CD4-positive, alpha-beta T cell (primary cell): Measurements from ENCODE around the gene AUTS2. TPM values are rescaled to one million over a fixed set of nuclear protein-coding genes. Genes with fewer than 3 reads are reported as not detected.

Source experiments
- ATAC-seq: fragments of 200-7000 bp; cut with Tn5 transposase; one replicate; pipeline ENCODE4 v1.10.0; 2022; ENCODE audit warnings: mild to moderate bottlenecking; ENCODE audit not compliant: poor library complexity
- CTCF ChIA-PET: fragments of 350-600 bp; sonication (Branson Sonifier 250); formaldehyde crosslinking; loops from one replicate; lab custom pipeline; 2021; ENCODE audit warnings: antibody characterized with exemption, inconsistent platforms; lab: Charles Lee
- POLR2A ChIA-PET: fragments of 350-600 bp; sonication (Branson Sonifier 250); formaldehyde crosslinking; loops from one replicate; lab custom pipeline; 2021; ENCODE audit warnings: antibody characterized with exemption, inconsistent platforms; lab: Charles Lee
- DNase-seq, 14 experiments: peaks; one replicate each; pipeline ENCODE4 v3.0.0-alpha.2; 2013 to 2020; ENCODE audit warnings: mixed read lengths in 2 of 14
- H3K27ac ChIP-seq, 2 donors: one replicate each; pipeline versions ENCODE4 v1.5.1 to v1.7.0; 2013; ENCODE audit warnings: low read length in 2 of 2, low read depth in 1 of 2, mild to moderate bottlenecking in 1 of 2
- H3K27me3 ChIP-seq, 2 experiments: 1 replicate in 1 of 2; 2 replicates in 1 of 2; pipeline versions ENCODE4 v1.6.1 to v1.7.0; 2013; ENCODE audit warnings: low read length in 2 of 2, control low read depth in 1 of 2, mild to moderate bottlenecking in 1 of 2, moderate library complexity in 1 of 2; ENCODE audit not compliant: insufficient read depth in 2 of 2, control insufficient read depth in 1 of 2
- H3K36me3 ChIP-seq: one replicate; pipeline ENCODE4 v1.6.1; 2013; ENCODE audit warnings: low read length, control low read depth; ENCODE audit not compliant: insufficient read depth
- H3K4me1 ChIP-seq: one replicate; pipeline ENCODE4 v1.6.1; 2013; ENCODE audit warnings: low read length, control low read depth; ENCODE audit not compliant: insufficient read depth
- H3K4me3 ChIP-seq: one replicate; pipeline ENCODE4 v1.5.1; 2013; ENCODE audit warnings: mild to moderate bottlenecking, low read length, moderate library complexity
- H3K9me3 ChIP-seq, 2 experiments: 1 replicate in 1 of 2; 2 replicates in 1 of 2; pipeline versions ENCODE4 v1.6.1 to v1.7.0; 2013; ENCODE audit warnings: low read length in 2 of 2, mild to moderate bottlenecking in 2 of 2, control low read depth in 1 of 2, moderate library complexity in 1 of 2; ENCODE audit not compliant: control insufficient read depth in 1 of 2, insufficient read depth in 1 of 2
- H3K27ac Mint-ChIP-seq: one replicate; pipeline ENCODE4 v1.8.0; 2020; ENCODE audit warnings: mixed read lengths
- H3K27me3 Mint-ChIP-seq: one replicate; pipeline ENCODE4 v1.8.0; 2021; ENCODE audit warnings: mixed read lengths
- H3K36me3 Mint-ChIP-seq: one replicate; pipeline ENCODE4 v1.8.0; 2021; ENCODE audit warnings: low read depth, mixed read lengths
- H3K4me1 Mint-ChIP-seq: one replicate; pipeline ENCODE4 v1.8.0; 2021; ENCODE audit warnings: low read depth, mixed read lengths
- H3K4me3 Mint-ChIP-seq: one replicate; pipeline ENCODE4 v1.8.0; 2020; ENCODE audit warnings: mild to moderate bottlenecking, mixed read lengths
- H3K9me3 Mint-ChIP-seq: one replicate; pipeline ENCODE4 v1.8.0; 2020; ENCODE audit warnings: mixed read lengths
- intact Hi-C, 2 experiments: fragments of 100-400 bp; cut with DNase I in 1 of 2; cut with micrococcal nuclease in 1 of 2; formaldehyde crosslinking; loops; one replicate each; pipeline versions ENCODE4 v1.15.1 to v1.9.0; 2023 to 2025; cut with DNase I, micrococcal nuclease
- total RNA-seq, 174 experiments: library from RNA in 2 of 174; stranded (reverse) in 2 of 174; gene quantifications; one replicate each; pipeline ENCODE4 v1.2.3 and lab custom pipeline; 2021 to 2026
- TF ChIP-seq, protein P1 (sequence below): fragments of 200-600 bp; IDR thresholded peaks from one replicate; pipeline ENCODE4 v1.8.0; 2022; ENCODE audit warnings: antibody characterized with exemption, mild to moderate bottlenecking

The AUTS2 gene
- total RNA-seq, 2 experiments from 2014 or later = 43.6 to 47.6 TPM

DNA sequence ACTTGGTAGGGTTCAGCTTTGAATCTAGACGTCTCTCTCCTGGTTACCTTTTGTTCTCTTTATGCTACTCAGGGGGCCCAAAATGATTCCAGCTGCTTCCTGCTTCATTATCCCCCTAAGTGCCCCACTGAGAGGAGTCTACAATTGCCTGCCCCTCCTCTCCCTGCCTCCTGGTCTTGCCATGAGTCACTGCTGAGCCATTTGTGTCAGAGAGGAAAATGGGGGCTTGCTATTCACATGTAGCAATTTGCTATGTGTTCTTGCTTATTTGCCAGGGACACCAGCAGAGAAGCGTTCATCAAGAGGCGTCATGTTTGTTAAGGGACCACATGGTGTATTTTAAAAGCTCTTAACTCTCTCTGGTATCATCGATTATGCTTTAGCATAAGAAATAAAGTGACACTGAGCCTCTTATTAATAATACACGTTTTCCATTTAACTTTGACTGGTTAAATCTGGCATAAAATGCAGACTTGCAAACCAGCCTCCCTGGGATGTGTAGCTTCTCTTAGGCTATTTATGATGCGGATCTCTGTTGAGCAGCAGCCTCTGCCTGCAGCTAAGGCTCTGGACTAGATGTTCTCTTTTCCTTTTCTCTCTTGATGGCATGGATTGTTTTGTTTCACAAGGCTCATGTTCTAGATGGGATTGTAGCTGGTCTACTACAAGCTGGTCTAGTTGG is 239.3 kb downstream of the AUTS2 start:
- H3K9me3 Mint-ChIP-seq = no peaks in the 10 kb centered on the region
- DNase-seq = no peak
- Histone ChIP-seq H3K9me3 (no peaks in the 10 kb centered on the region), H3K36me3 (no peaks in the 10 kb centered on the region), H3K4me1 (no peaks in the 10 kb centered on the region), H3K27me3 (no peaks in the 10 kb centered on the region), H3K27ac (no peak overlapping the region), H3K4me3 (no peak overlapping the region)
- ChIA-PET CTCF (no interaction called here), POLR2A (no interaction called here)
- H3K27me3 Mint-ChIP-seq = no peaks in the 10 kb centered on the region
- no peak for ATAC-seq
- TF ChIP-seq, protein P1, sequence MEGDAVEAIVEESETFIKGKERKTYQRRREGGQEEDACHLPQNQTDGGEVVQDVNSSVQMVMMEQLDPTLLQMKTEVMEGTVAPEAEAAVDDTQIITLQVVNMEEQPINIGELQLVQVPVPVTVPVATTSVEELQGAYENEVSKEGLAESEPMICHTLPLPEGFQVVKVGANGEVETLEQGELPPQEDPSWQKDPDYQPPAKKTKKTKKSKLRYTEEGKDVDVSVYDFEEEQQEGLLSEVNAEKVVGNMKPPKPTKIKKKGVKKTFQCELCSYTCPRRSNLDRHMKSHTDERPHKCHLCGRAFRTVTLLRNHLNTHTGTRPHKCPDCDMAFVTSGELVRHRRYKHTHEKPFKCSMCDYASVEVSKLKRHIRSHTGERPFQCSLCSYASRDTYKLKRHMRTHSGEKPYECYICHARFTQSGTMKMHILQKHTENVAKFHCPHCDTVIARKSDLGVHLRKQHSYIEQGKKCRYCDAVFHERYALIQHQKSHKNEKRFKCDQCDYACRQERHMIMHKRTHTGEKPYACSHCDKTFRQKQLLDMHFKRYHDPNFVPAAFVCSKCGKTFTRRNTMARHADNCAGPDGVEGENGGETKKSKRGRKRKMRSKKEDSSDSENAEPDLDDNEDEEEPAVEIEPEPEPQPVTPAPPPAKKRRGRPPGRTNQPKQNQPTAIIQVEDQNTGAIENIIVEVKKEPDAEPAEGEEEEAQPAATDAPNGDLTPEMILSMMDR = no peak
- H3K27ac Mint-ChIP-seq = no peak overlapping the region
- no peak overlapping the region for H3K4me3 Mint-ChIP-seq
- no peaks in the 10 kb centered on the region for H3K36me3 Mint-ChIP-seq
- intact Hi-C loops = no loop called here
- H3K4me1 Mint-ChIP-seq = no peaks in the 10 kb centered on the region

GRCh38 chr7:69839782-69840181 is 241.5 kb downstream of the AUTS2 start:
- Mint-ChIP-seq H3K4me3 (no peak overlapping the region), H3K27ac (no peak overlapping the region), H3K36me3 (no peaks in the 10 kb centered on the region), H3K9me3 (no peaks in the 10 kb centered on the region), H3K4me1 (no peaks in the 10 kb centered on the region), H3K27me3 (peaks cover 7% of the 10 kb centered on the region)
- intact Hi-C loops = no loop called here
- Histone ChIP-seq H3K4me3 (no peak overlapping the region), H3K4me1 (no peaks in the 10 kb centered on the region), H3K9me3 (no peaks in the 10 kb centered on the region), H3K36me3 (no peaks in the 10 kb centered on the region), H3K27ac (no peak overlapping the region), H3K27me3 (no peaks in the 10 kb centered on the region)
- TF ChIP-seq, protein P1 = no peak
- POLR2A ChIA-PET = no interaction called here
- ATAC-seq = no peak
- CTCF ChIA-PET = no interaction called here
- no peak for DNase-seq

- H3K4me1 ChIP-seq = no peaks in the 10 kb centered on the region
- Mint-ChIP-seq H3K27ac (no peak overlapping the region), H3K4me1 (no peaks in the 10 kb centered on the region), H3K27me3 (peaks cover 7% of the 10 kb centered on the region), H3K36me3 (no peaks in the 10 kb centered on the region), H3K9me3 (no peaks in the 10 kb centered on the region), H3K4me3 (no peak overlapping the region)
- intact Hi-C loops = no loop called here
- no peaks in the 10 kb centered on the region for H3K27me3 ChIP-seq
- ChIA-PET POLR2A (no interaction called here), CTCF (no interaction called here)
- no peak for ATAC-seq
- DNase-seq = no peak
- TF ChIP-seq, protein P1 = no peak
- H3K27ac ChIP-seq = no peak overlapping the region
- no peaks in the 10 kb centered on the region for H3K36me3 ChIP-seq
- no peaks in the 10 kb centered on the region for H3K9me3 ChIP-seq
- H3K4me3 ChIP-seq = no peak overlapping the region
These were observed 242.0 kb downstream of the AUTS2 start for GRCh38 chr7:69840248-69840647.
